ENCODE results near the gene LCP2. TPM values are rescaled to one million over a fixed set of nuclear protein-coding genes. Genes with fewer than 3 reads are reported as not detected.

LCP2 gene
- total and polyA plus RNA-seq, 2 experiments from 2014 or later, result 0.80 TPM; not detected in 1

DNA sequence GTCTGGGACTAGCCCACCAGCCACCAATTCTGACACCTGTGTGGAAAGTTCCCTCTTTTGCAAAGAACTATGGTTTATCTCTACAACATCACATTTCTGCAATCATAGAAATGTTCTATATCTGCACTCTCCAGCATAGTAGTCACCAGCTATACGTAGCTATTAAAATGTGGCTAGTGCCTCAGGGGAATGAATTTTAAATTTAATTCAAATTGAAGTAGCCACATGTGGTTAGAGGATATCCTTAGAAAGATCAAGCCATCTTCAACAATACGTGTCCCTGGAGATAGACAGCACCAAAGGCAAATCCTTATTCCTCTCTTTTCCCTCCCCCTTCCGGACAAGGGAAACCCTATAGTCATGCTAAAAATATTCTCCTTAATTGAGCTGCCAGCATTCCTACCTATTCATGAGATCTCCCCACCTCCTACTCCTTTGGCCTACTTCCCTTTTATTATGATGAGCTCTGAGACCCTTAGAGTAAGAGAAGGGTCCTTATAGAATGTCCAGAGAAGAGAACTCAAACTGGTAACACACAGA lies 11.1 kb downstream of the LCP2 start:
- Histone ChIP-seq H3K4me1 (ENCODE audit: insufficient read depth) (no peaks in the 10 kb centered on the region), H3K79me2 (no peaks in the 10 kb centered on the region), H4K20me1 (ENCODE audit: insufficient read depth, poor library complexity, severe bottlenecking) (no peaks in the 10 kb centered on the region), H3K9me3 (ENCODE audit: low read depth) (no peaks in the 10 kb centered on the region), H2AFZ (no peak overlapping the region), H3K4me3 (no peak overlapping the region), H3K4me2 (no peak overlapping the region), H3K9me2 (replicated peaks; ENCODE audit: insufficient read depth) (no peaks in the 10 kb centered on the region), H3K27me3 (no peaks in the 10 kb centered on the region), H3K36me3 (replicated peaks; ENCODE audit: insufficient read depth, low read depth) (no peaks in the 10 kb centered on the region), H3K27ac (no peak overlapping the region)
- TF ChIP-seq EZH2phosphoT487 (IDR thresholded peaks at IDR 0.05; ENCODE audit: low read depth, severe bottlenecking, unreplicated experiment), result no peak
- no peak for TF ChIP-seq CTCF (IDR thresholded peaks at IDR 0.05; ENCODE audit: poor library complexity)
- no peak for TF ChIP-seq EZH2 (IDR thresholded peaks at IDR 0.05; ENCODE audit: borderline replicate concordance)
- 67% methylated on average over 3 of the region's 3 CpGs for WGBS (ENCODE audit: low lambda C conversion rate, missing lambda C conversion rate)
- DNase-seq (ENCODE audit: low spot score), result no peak

DNA sequence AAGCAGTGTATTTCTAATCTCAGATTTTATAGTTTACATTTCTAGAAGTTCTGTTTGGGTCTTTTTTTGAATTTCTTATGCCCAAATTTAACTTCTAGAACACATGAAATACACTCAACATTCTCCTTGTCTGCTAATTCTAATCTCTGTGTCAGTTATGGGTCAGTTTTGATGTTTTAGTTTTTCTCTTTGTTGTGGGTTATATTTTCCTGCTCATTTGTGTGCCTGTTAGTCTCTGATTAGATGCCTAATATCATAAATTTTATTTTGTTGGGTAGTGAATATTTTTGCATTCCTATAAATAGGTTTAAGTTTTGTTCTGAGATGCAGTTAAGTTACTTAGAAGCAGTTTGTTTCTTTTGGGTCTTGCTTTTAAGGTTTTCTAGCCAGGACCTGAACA lies 12.4 kb downstream of the LCP2 start:
- Histone ChIP-seq H3K27me3 (no peaks in the 10 kb centered on the region), H3K79me2 (no peaks in the 10 kb centered on the region), H3K27ac (no peak overlapping the region), H3K4me3 (no peak overlapping the region), H3K4me2 (no peak overlapping the region), H3K36me3 (replicated peaks; ENCODE audit: insufficient read depth, low read depth) (no peaks in the 10 kb centered on the region), H3K9me3 (ENCODE audit: low read depth) (no peaks in the 10 kb centered on the region), H3K4me1 (ENCODE audit: insufficient read depth) (no peaks in the 10 kb centered on the region), H4K20me1 (ENCODE audit: insufficient read depth, poor library complexity, severe bottlenecking) (no peaks in the 10 kb centered on the region), H2AFZ (no peak overlapping the region), H3K9me2 (replicated peaks; ENCODE audit: insufficient read depth) (no peaks in the 10 kb centered on the region)
- DNase-seq (ENCODE audit: low spot score), result no peak
- no peak for TF ChIP-seq EZH2 (IDR thresholded peaks at IDR 0.05; ENCODE audit: borderline replicate concordance)
- no peak for TF ChIP-seq CTCF (IDR thresholded peaks at IDR 0.05; ENCODE audit: poor library complexity)
- no peak for TF ChIP-seq EZH2phosphoT487 (IDR thresholded peaks at IDR 0.05; ENCODE audit: low read depth, severe bottlenecking, unreplicated experiment)

DNA sequence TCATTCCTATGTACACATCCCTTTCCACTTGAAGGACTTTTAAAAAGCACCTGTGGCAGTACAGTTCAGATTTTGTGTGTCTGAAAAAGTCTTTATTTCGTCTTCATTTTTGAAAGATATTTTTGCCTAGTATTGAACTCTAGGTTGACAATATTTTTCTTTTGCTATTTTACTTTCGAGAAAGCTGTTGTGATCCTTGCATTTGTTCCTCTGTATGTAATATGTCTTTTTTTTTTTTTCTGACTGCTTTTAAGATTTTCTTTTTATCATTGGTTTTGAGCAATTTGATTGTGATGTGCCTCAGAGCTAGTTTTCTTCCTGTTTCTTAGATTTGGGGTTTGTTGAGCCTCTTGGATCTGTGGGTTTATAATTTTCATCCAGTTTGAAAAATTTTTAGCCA lies 13.3 kb downstream of the LCP2 start:
- peaks cover under 1% of the 10 kb centered on the region for H3K4me1 ChIP-seq (ENCODE audit: insufficient read depth)
- no peak overlapping the region for H3K4me3 ChIP-seq
- H3K27me3 ChIP-seq, result no peaks in the 10 kb centered on the region
- H3K79me2 ChIP-seq, result no peaks in the 10 kb centered on the region
- WGBS (ENCODE audit: low lambda C conversion rate, missing lambda C conversion rate), result 87% methylated on average over 2 of the region's 2 CpGs
- DNase-seq (ENCODE audit: low spot score), result no peak
- H3K27ac ChIP-seq, result no peak overlapping the region
- no peaks in the 10 kb centered on the region for H3K9me2 ChIP-seq (replicated peaks; ENCODE audit: insufficient read depth)
- H4K20me1 ChIP-seq (ENCODE audit: insufficient read depth, poor library complexity, severe bottlenecking), result no peaks in the 10 kb centered on the region
- no peak overlapping the region for H3K4me2 ChIP-seq
- H3K36me3 ChIP-seq (replicated peaks; ENCODE audit: insufficient read depth, low read depth), result no peaks in the 10 kb centered on the region
- H3K9me3 ChIP-seq (ENCODE audit: low read depth), result no peaks in the 10 kb centered on the region
- TF ChIP-seq EZH2 (IDR thresholded peaks at IDR 0.05; ENCODE audit: borderline replicate concordance) (no peak), EZH2phosphoT487 (IDR thresholded peaks at IDR 0.05; ENCODE audit: low read depth, severe bottlenecking, unreplicated experiment) (no peak), CTCF (IDR thresholded peaks at IDR 0.05; ENCODE audit: poor library complexity) (no peak)
- H2AFZ ChIP-seq, result no peak overlapping the region

DNA sequence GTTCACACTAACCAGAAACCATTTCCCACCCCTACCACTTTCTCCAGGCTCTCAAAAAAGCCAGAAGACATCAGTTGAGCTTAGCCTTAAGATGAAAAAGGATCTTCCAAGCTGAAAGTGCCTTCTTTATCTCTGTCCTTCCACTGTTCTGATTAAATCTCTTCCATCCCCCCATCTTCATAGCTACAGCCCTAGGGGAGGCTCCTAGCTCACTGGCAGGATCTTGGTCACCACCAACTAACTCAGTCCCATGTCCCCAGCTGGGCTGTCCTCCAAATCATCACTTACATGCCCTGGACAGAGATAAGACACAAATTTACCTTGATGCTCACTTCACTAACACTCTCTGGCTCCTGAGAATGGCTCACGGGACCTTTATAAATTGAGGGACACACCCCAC lies 14.3 kb downstream of the LCP2 start:
- H3K9me3 ChIP-seq (ENCODE audit: low read depth), result no peaks in the 10 kb centered on the region
- H3K4me3 ChIP-seq, result no peak overlapping the region
- no peak overlapping the region for H3K4me2 ChIP-seq
- no peaks in the 10 kb centered on the region for H3K9me2 ChIP-seq (replicated peaks; ENCODE audit: insufficient read depth)
- TF ChIP-seq EZH2phosphoT487 (IDR thresholded peaks at IDR 0.05; ENCODE audit: low read depth, severe bottlenecking, unreplicated experiment) (no peak), EZH2 (IDR thresholded peaks at IDR 0.05; ENCODE audit: borderline replicate concordance) (no peak)
- H2AFZ ChIP-seq, result no peak overlapping the region
- no peaks in the 10 kb centered on the region for H4K20me1 ChIP-seq (ENCODE audit: insufficient read depth, poor library complexity, severe bottlenecking)
- no peaks in the 10 kb centered on the region for H3K79me2 ChIP-seq
- peaks cover 4% of the 10 kb centered on the region for H3K4me1 ChIP-seq (ENCODE audit: insufficient read depth)
- H3K27me3 ChIP-seq, result no peaks in the 10 kb centered on the region
- H3K36me3 ChIP-seq (replicated peaks; ENCODE audit: insufficient read depth, low read depth), result no peaks in the 10 kb centered on the region
- DNase-seq (ENCODE audit: low spot score), result no peak
- no peak overlapping the region for H3K27ac ChIP-seq
- 94% methylated on average over 1 of the region's 1 CpG for WGBS (ENCODE audit: low lambda C conversion rate, missing lambda C conversion rate)

Data from hepatocyte (in vitro differentiated cells).